OCI-M2 (cell line): ENCODE measurements around the gene CENPE.
"Not testable (repeated sequence)": the region's sequence is repeated elsewhere in the genome, so short reads cannot be mapped to it uniquely, and the experiment has no call there.

Source experiments
- DNase-seq: peaks from one replicate; lab custom pipeline; 2025; ENCODE audit not compliant: unreplicated experiment; lab: John Stamatoyannopoulos, UW

CENPE gene

GRCh38 chr4:103198111-103198765, at the start of gene CENPE:
Gene CENPE, minus strand, starts transcription at chr4:103198343. Its CDS starts 24 bp downstream, at chr4:103198319.
- DNase-seq: peak; percentile 59

GRCh38 chr4:103244251-103244650, 46.1 kb upstream of the CENPE start:
- DNase-seq: no peak

GRCh38 chr4:103230938-103231337, 32.8 kb upstream of the CENPE start:
- DNase-seq: not testable (repeated sequence)

DNA sequence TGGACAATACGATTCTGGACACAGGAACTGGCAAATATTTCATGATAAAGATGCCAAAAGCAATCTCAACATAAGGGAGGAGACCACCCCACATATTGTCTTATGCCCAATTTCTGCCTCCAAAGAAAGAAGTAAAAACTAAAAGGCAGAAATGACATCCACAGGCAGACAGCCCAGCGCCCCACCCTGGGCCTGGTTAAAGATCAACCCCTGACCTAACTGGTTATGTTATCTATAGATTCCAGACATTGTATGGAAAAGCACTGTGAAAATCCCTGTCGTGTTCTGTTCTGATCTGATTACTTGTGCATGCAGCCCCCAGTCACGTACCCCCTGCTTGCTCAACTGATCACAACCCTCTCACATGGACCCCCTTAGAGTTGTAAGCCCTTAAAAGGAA, 25.4 kb upstream of the CENPE start:
- DNase-seq: not testable (repeated sequence)

GRCh38 chr4:103207673-103208072, 9.5 kb upstream of the CENPE start:
- no peak for DNase-seq

- no peak for DNase-seq
Measured at GRCh38 chr4:103204111-103204510, 6.0 kb upstream of the CENPE start.

GRCh38 chr4:103201724-103202123, 3.6 kb upstream of the CENPE start:
- DNase-seq: no peak

- no peak for DNase-seq
Measured at GRCh38 chr4:103201253-103201652, 3.1 kb upstream of the CENPE start.

DNA sequence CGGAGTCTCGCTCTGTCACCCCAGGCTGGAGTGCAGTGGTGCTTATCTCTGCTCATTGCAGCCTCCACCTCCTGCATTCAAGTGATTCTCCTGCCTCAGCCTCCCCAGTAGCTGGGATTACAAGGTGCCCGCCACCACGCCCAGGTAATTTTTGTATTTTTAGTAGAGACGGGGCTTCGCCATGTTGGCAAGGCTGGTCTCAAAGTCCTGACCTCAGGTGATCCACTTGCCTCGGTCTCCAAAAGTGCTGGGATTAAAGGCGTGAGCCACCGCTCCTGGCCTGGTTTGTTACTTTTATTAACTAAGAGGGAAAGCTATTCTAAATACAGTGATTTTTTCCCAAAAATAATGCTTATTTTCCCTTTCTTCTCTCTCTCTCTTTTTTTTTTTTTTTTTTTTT, 866 bp upstream of the CENPE start:
- DNase-seq: no peak

GRCh38 chr4:103197765-103198110, 405 bp downstream of the CENPE start:
- DNase-seq: no peak

DNA sequence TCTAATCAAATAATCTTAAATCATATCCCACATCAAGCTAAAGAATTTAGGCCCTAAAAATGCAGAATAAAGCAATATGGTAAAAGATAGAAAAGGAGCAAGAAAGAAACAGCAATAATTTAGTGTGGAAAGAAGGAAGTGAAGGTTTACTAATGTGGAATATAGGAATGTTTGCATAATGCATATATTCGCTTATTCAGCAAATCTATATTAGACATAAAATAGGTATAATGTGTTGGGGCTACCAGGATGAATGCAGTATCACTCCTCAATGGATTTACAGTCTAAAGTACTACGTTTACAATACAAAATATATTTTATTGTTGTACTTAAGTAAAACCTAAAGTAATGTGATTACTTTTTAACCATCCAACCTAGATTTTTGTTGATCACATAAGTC, 4.7 kb downstream of the CENPE start:
- DNase-seq: no peak

DNA sequence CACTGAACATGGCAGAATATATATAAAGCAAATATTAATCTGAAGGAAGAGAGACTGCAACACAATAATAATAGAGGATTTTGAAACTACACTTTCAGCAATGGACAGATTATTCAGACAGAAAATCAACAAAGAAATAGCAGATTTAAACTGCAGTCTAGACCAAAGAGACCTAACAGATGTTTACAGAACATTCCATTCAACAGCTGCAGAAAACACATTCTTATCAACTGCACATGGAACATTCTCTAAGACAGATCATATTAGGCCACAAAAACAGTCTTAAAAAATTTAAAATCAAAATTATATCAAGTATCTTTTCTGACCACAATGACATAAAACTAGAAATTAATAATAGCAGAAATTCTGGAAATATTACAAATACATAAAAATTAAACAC, 27.1 kb downstream of the CENPE start:
- DNase-seq: no peak

DNA sequence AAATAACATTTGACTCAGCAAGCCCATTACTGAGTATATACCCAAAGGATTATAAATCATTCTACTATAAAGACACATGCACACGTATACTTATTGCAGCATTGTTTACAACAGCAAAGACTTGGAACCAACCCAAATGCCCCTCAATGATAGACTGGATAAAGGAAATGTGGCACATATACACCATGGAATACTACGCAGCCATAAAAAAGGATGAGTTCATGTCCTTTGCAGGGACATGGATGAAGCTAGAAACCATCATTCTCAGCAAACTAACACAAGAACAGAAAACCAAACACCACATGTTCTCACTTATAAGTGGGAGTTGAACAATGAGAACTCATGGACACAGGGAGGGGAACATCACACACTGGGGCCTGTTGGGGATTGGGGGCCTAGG, 28.4 kb downstream of the CENPE start:
- not testable (repeated sequence) for DNase-seq

GRCh38 chr4:103168993-103169392, 29.1 kb downstream of the CENPE start:
- no peak for DNase-seq

DNA sequence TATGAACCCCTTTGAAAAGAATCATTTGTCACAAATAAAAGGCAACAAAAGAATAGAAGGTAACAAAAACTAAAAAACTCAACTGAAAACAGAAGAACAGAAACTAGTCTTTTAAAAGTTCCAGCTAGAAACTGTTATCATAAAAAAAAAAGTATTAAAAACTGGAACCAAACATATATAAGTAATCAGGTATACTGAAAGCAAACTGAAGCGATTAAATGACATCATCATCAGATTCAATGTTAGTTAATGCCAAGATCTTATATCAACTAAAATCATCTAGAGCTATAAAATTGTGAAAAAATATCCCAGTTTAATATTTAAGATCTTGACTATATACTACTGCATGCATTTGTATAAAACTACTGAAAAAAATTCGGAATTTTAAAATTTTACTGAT, 36.0 kb downstream of the CENPE start:
- DNase-seq: no peak

GRCh38 chr4:103158760-103159159, 39.4 kb downstream of the CENPE start:
- no peak for DNase-seq

DNA sequence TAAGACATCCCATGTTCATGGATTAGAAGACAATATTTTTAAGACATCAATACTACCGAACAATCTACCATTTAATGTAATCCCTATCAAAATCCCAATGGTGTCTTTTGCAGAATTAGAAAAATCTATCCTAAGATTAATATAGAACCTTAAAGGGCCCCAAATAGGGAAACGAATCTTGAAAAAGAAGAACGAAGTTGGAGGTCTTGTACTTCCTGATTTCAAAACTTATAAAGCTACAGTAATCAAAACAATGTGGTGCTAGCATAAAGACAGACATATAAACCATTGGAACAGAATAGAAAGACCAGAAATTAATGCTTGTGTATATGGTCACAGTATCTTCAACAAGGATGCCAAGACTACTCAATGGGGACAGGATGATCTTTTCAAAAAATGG, 42.0 kb downstream of the CENPE start:
- no peak for DNase-seq

DNA sequence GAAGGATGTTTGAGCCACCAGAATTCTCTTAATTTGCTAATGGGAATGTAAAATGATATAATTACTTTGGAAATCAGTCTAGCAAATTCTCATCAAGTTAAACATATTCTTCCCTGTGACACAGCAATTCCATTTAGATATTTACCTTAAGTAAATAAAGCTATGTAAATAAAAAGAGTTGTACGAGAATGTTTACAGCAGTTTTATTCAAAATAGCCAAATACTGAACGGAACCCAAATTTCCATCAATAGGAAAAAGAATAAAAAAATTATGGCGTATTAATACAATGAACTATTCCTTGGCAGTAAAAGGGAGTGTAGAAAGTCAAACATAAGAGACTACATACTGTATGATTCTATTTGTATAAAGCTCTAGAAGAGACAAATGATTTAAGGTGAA, 45.8 kb downstream of the CENPE start:
- no peak for DNase-seq

GRCh38 chr4:103150677-103151076, 47.5 kb downstream of the CENPE start:
- no peak for DNase-seq

- no peak for DNase-seq
Measured at GRCh38 chr4:103144926-103145325, 53.2 kb downstream of the CENPE start.

DNA sequence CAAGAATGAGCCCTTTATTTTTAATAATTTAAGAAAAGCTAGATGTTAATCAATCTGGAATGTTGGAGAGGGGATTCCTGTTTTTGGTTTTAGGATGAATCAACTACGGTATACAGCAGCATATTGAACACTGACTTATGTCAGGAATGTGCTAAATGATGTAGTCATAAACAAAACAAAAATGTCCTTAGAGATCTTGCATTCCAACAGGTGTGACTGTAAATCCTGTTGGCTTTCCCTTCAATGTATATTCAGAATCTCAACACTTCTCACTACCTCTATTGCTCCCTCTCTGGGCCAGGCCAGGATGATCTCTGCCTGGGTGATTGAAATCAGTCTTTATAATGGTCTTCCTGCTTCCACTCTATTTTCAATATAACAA, 60.7 kb downstream of the CENPE start:
- no peak for DNase-seq

DNA sequence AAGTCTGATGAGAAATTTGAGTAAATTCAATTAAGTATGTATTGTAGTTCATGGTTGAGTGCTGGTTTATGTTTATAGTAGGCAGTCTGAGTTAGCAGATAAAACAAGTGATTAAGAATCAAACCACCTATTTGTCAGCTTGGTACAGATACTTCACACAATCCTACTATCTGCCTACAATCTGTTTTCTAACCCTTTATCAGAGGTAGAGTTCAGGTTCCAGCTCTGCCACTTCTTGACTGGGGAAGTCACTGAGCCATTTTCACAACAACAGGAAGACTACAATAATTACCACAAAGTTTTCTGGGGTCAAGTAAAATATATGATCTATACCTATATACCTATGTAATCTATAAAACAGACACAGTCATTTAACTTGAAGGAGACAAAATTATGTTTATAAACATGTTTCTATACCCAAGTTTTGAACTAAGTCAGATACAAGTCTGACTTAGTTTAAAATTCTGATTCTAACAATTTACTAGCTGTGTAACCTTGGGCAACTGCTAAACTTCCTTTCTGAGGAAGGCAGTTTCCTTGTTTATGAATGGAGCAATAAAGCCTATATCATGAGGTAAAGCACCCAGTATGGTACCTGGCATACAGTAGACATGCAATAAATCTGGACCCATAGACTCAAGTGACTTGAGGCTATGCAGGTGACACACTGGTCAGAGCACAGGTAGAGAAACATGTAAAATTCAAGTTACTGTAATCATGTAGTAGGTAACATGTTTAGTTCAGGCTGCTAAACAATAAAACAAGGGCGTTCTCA, 61.3 kb downstream of the CENPE start:
- DNase-seq: no peak

DNA sequence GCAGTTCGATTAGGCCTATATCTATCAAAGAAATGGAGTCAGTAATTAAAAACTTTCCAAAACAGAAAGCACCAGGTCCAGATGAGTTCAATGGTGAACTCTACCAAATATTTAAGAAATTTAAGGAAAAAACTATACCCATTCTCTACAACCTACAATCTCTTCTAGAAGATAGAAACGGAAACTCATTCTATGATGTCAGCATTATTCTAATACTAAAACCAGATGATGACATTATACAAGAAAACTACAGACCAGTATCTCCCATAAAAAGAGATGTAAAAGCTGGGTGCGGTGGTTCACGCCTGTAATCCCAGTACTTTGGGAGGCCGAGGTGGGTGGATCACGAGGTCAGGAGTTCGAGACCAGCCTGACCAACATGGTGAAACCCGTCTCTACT, 69.0 kb downstream of the CENPE start:
- no peak for DNase-seq
